ENCODE measurements around the gene CCDC78. TPM values are rescaled to one million over a fixed set of nuclear protein-coding genes. Genes with fewer than 3 reads are reported as not detected.
A peak's percentile ranks its signal among the peaks of the same experiment; 100 is the strongest.

CCDC78 gene
- total and polyA plus RNA-seq, 2 of the 13 experiments (the other 11 are each of a cell fraction or from before 2014, with no cell fraction given) = 0.53 to 1.5 TPM

DNA sequence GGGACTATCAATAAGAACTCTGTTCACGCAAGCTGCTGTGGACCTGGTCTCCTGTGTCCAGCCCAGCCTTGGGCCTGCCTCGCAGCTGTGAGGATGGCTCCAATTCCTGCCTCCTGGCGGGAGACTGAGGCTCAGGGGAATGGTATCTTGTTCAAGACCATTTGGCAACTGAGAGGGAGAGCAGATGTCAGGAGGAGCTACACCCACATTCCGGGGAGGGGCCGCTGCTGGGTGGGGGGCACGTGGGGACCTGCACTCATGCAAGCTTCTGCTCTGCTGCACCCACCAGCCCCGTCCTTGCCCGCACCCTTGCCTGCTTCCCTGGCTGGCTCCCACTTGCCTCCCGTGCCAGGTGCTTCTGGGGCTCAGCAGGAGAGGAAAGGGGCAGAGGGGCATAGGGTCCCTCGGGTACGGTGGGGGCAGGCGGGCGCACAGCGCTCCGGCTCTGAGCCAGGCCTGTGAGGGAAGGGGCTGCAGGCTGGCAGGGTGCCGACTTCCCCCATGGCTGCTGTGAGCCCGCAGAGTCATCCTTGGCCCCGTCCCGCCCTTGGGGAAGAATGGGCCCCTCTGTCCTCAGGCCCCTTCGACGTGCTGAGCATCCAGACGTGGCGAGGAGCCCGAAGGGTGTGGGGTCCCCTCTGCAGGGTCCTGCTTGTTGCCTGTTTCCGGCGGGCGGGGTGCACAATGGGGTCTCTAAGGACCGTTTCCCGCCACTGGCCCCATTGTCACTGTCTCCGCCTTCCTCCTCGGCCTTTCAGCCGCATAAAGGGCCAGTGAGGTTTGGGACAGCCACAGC is 8.6 kb downstream of the CCDC78 start:
- intact Hi-C loops (cut with micrococcal nuclease; ENCODE audit: unreplicated experiment) = no loop called here
- CTCF ChIA-PET (ENCODE audit: low intra/inter-chr PET ratio, low total read pairs) = no interaction called here
- no TSS peak for BruUV-seq (replicated peaks)

DNA sequence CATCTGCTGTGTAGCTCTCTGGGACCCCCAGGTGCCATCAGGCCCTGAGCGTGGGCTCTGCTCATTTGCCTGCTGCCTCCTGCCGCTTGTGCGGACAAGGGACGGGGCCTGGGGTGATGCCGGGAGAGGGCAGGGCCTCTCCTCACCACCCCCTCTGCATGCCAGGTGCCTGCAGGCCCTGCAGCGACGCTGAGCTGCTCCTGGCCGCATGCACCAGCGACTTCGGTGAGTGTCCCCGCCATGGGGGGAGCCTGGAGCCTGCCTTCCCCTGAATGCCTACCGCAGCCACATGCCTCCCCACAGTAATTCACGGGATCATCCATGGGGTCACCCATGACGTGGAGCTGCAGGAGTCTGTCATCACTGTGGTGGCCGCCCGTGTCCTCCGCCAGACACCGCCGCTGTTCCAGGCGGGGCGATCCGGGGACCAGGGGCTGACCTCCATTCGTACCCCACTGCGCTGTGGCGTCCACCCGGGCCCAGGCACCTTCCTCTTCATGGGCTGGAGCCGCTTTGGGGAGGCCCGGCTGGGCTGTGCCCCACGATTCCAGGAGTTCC is 9.4 kb downstream of the CCDC78 start:
- 0 out of 6 replicates have a peak overlapping the region, but pooled peaks of 1 of the 3 experiments have one; percentile 77 for H3K4me3 ChIP-seq (replicated peaks in 1 of 3; ENCODE audit: insufficient read depth in 1 of 3, low read depth in 2 of 3, low read length in 3 of 3)
- peaks cover 3% of the 10 kb centered on the region for H3K79me2 ChIP-seq (ENCODE audit: insufficient read depth, low read length)
- no peaks in the 10 kb centered on the region for H3K9me3 ChIP-seq (ENCODE audit: low read length)
- no TSS peak for BruUV-seq (replicated peaks)
- no peaks in the 10 kb centered on the region for H3K36me3 ChIP-seq (replicated peaks in 1 of 2; ENCODE audit: control insufficient read depth in 1 of 2, insufficient read depth in 2 of 2, low read length in 2 of 2)
- intact Hi-C loops (cut with micrococcal nuclease; ENCODE audit: unreplicated experiment) (no loop called here), in situ Hi-C loops (cut with HindIII; ENCODE audit: extremely low pct_ligation_motif_present, low pct_unique_long_range_greater_than_20kb) (no loop called here)
- 96% methylated on average over 5 of the region's 29 CpGs for WGBS (ENCODE audit: low lambda C conversion rate)
- no peak overlapping the region for H3K27ac ChIP-seq (ENCODE audit: extremely low read length, insufficient read depth, low read length)
- ChIA-PET CTCF (ENCODE audit: low intra/inter-chr PET ratio, low total read pairs) (no interaction called here), POLR2A (interaction anchor here (1.2 to 2.4 kb wide), 5 partner anchors 8 to 44 kb away, joined by 7 to 14 read pairs (median 9); partner anchors contain the start of genes CCDC78, CIAO3, HAGHL and MSLN)
- peak overlapping the region; percentile 92; the same call in 1 of the 2 replicates for H3K4me2 ChIP-seq (ENCODE audit: low read depth, low read length)
- peaks cover 5% of the 10 kb centered on the region for H4K20me1 ChIP-seq (ENCODE audit: insufficient read depth, low read length)
- H3K9ac ChIP-seq (ENCODE audit: insufficient read depth, low read depth, low read length) = no peak overlapping the region
- FAIRE-seq (no peak), DNase-seq (ENCODE audit: low spot score) (no peak), ATAC-seq (no peak)
- TF ChIP-seq AGO2 (optimal IDR thresholded peaks at IDR 0.05; ENCODE audit: low read depth, low read length) (peak; percentile 73), ZSCAN21 (CRISPR knock-in tag; IDR thresholded peaks at IDR 0.05; ENCODE audit: borderline replicate concordance) (no peak), AGO1 (IDR thresholded peaks at IDR 0.05; ENCODE audit: low read depth, low read length, poor library complexity, severe bottlenecking) (peak; percentile 23), ZNF775 (CRISPR knock-in tag; IDR thresholded peaks at IDR 0.05; ENCODE audit: borderline replicate concordance) (no peak), TBX2 (CRISPR knock-in tag; IDR thresholded peaks at IDR 0.05; ENCODE audit: borderline replicate concordance) (0 out of 2 replicates have a peak, but pooled peaks have one; percentile 3), SKI (IDR thresholded peaks at IDR 0.05; ENCODE audit: partially characterized antibody) (no peak), HNRNPLL (IDR thresholded peaks at IDR 0.05; ENCODE audit: low read depth, low read length, poor library complexity, severe bottlenecking) (peak; percentile 7)
- TF ChIP-seq, protein P1, sequence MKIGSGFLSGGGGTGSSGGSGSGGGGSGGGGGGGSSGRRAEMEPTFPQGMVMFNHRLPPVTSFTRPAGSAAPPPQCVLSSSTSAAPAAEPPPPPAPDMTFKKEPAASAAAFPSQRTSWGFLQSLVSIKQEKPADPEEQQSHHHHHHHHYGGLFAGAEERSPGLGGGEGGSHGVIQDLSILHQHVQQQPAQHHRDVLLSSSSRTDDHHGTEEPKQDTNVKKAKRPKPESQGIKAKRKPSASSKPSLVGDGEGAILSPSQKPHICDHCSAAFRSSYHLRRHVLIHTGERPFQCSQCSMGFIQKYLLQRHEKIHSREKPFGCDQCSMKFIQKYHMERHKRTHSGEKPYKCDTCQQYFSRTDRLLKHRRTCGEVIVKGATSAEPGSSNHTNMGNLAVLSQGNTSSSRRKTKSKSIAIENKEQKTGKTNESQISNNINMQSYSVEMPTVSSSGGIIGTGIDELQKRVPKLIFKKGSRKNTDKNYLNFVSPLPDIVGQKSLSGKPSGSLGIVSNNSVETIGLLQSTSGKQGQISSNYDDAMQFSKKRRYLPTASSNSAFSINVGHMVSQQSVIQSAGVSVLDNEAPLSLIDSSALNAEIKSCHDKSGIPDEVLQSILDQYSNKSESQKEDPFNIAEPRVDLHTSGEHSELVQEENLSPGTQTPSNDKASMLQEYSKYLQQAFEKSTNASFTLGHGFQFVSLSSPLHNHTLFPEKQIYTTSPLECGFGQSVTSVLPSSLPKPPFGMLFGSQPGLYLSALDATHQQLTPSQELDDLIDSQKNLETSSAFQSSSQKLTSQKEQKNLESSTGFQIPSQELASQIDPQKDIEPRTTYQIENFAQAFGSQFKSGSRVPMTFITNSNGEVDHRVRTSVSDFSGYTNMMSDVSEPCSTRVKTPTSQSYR (CRISPR knock-in tag; IDR thresholded peaks at IDR 0.05; ENCODE audit: borderline replicate concordance) = no peak
- TF ChIP-seq, protein P2, sequence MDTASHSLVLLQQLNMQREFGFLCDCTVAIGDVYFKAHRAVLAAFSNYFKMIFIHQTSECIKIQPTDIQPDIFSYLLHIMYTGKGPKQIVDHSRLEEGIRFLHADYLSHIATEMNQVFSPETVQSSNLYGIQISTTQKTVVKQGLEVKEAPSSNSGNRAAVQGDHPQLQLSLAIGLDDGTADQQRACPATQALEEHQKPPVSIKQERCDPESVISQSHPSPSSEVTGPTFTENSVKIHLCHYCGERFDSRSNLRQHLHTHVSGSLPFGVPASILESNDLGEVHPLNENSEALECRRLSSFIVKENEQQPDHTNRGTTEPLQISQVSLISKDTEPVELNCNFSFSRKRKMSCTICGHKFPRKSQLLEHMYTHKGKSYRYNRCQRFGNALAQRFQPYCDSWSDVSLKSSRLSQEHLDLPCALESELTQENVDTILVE (CRISPR knock-in tag; IDR thresholded peaks at IDR 0.05) = no peak
- H2AFZ ChIP-seq (ENCODE audit: low read length) = no peak overlapping the region
- peaks cover 56% of the 10 kb centered on the region for H3K4me1 ChIP-seq (ENCODE audit: insufficient read depth, low read length)
- no peaks in the 10 kb centered on the region for H3K27me3 ChIP-seq (ENCODE audit: control insufficient read depth in 1 of 2, insufficient read depth in 2 of 2, low read length in 2 of 2)

More for the DNA sequence above, 8.6 kb downstream of the CCDC78 start:
- peaks cover 5% of the 10 kb centered on the region for H4K20me1 ChIP-seq (ENCODE audit: insufficient read depth, low read length)
- FAIRE-seq (no peak), DNase-seq (ENCODE audit: low spot score) (no peak), ATAC-seq (no peak)
- H3K4me3 ChIP-seq (replicated peaks in 1 of 3; ENCODE audit: insufficient read depth in 1 of 3, low read depth in 2 of 3, low read length in 3 of 3) = no peak overlapping the region
- in situ Hi-C loops (cut with HindIII; ENCODE audit: extremely low pct_ligation_motif_present, low pct_unique_long_range_greater_than_20kb) = no loop called here
- WGBS (ENCODE audit: low lambda C conversion rate) = 100% methylated on average over 5 of the region's 32 CpGs
- POLR2A ChIA-PET = no interaction called here
- TF ChIP-seq ZC3H4 (CRISPR knock-in tag; IDR thresholded peaks at IDR 0.05; ENCODE audit: borderline replicate concordance) (no peak), AGO1 (IDR thresholded peaks at IDR 0.05; ENCODE audit: low read depth, low read length, poor library complexity, severe bottlenecking) (peak; percentile 29)
- no peak overlapping the region for H3K4me2 ChIP-seq (ENCODE audit: low read depth, low read length)
- no peaks in the 10 kb centered on the region for H3K9me3 ChIP-seq (ENCODE audit: low read length)
- peaks cover 3% of the 10 kb centered on the region for H3K79me2 ChIP-seq (ENCODE audit: insufficient read depth, low read length)
- H3K27me3 ChIP-seq (ENCODE audit: control insufficient read depth in 1 of 2, insufficient read depth in 2 of 2, low read length in 2 of 2) = no peaks in the 10 kb centered on the region
- peaks cover 53% of the 10 kb centered on the region for H3K4me1 ChIP-seq (ENCODE audit: insufficient read depth, low read length)
- no peaks in the 10 kb centered on the region for H3K36me3 ChIP-seq (replicated peaks in 1 of 2; ENCODE audit: control insufficient read depth in 1 of 2, insufficient read depth in 2 of 2, low read length in 2 of 2)
- H3K27ac ChIP-seq (ENCODE audit: extremely low read length, insufficient read depth, low read length) = no peak overlapping the region
- H2AFZ ChIP-seq (ENCODE audit: low read length) = no peak overlapping the region
- no peak overlapping the region for H3K9ac ChIP-seq (ENCODE audit: insufficient read depth, low read depth, low read length)
